Gastrocnemius medialis (tissue), 4 donors: ENCODE measurements around the gene HSPA4.

ENCODE experiments used
- CTCF ChIP-seq, 5 experiments: fragments of 450-650 bp in 3 of 5; fragments of 200-600 bp in 2 of 5; sonication (generic) in 2 of 5; IDR thresholded peaks in 4 of 5; conservative IDR thresholded peaks in 1 of 5; 1 replicate in 4 of 5; 2 replicates in 1 of 5; pipeline ENCODE4 v1.5.1; 2016 to 2019; ENCODE audit warnings: antibody characterized with exemption in 5 of 5, mild to moderate bottlenecking in 3 of 5, moderate library complexity in 3 of 5
- POLR2A ChIP-seq, 2 donors: fragments of 450-650 bp; IDR thresholded peaks; one replicate each; pipeline ENCODE4 v1.6.1; 2017; ENCODE audit warnings: antibody characterized with exemption in 2 of 2, mild to moderate bottlenecking in 2 of 2, moderate library complexity in 2 of 2

GRCh38 chr5:133108481-133108921 is 56.7 kb downstream of the HSPA4 start:
- TF ChIP-seq CTCF (IDR thresholded peaks at IDR 0.05 in 4 of 5, conservative IDR thresholded peaks at IDR 0.05 in 1 of 5) (no peak), POLR2A (IDR thresholded peaks at IDR 0.05) (no peak)
